Neural cell (in vitro differentiated cells): ENCODE measurements around the gene MBTD1. TPM values are rescaled to one million over a fixed set of nuclear protein-coding genes. Genes with fewer than 3 reads are reported as not detected.

Experiments used
- H2AFZ ChIP-seq: fragments of 200-600, 300-800 bp; sonication (generic), shearing (Covaris generic); 2 replicates; pipeline ENCODE4 v1.6.0; 2014; ENCODE audit warnings: low read depth, mild to moderate bottlenecking, antibody characterized with exemption, low read length, moderate library complexity
- H3F3A ChIP-seq: fragments of 200-600 bp; shearing (Covaris generic); 2 replicates; pipeline ENCODE4 v1.6.1; 2016; ENCODE audit warnings: mild to moderate bottlenecking, moderate library complexity, mixed read lengths, antibody characterized with exemption, low read length; ENCODE audit not compliant: insufficient read depth, poor library complexity, severe bottlenecking
- H3K27ac ChIP-seq: fragments of 200-600, 300-800 bp; sonication (generic), shearing (Covaris generic); 2 replicates; pipeline ENCODE4 v1.5.1; 2014; ENCODE audit warnings: mild to moderate bottlenecking, low read length, moderate library complexity
- H3K27me3 ChIP-seq: fragments of 300-800, 200-600 bp; sonication (generic), shearing (Covaris generic); 2 replicates; pipeline ENCODE4 v1.6.0; 2014; ENCODE audit warnings: mild to moderate bottlenecking, low read depth, low read length, moderate library complexity; ENCODE audit not compliant: insufficient read depth
- H3K36me3 ChIP-seq: fragments of 300-800, 200-600 bp; sonication (generic), shearing (Covaris generic); 2 replicates; pipeline ENCODE4 v1.5.1; 2014; ENCODE audit warnings: mild to moderate bottlenecking, antibody characterized with exemption, low read length, moderate library complexity; ENCODE audit not compliant: insufficient read depth
- H3K4me2 ChIP-seq: fragments of 300-800, 200-600 bp; sonication (generic), shearing (Covaris generic); 2 replicates; pipeline ENCODE4 v1.6.0; 2014; ENCODE audit warnings: mild to moderate bottlenecking, low read length
- H3K4me3 ChIP-seq: fragments of 300-800, 200-600 bp; sonication (generic), shearing (Covaris generic); 2 replicates; pipeline ENCODE4 v1.5.1; 2014; ENCODE audit warnings: mild to moderate bottlenecking, low read length, moderate library complexity
- H3K79me2 ChIP-seq: fragments of 200-600 bp; shearing (Covaris generic); replicated peaks from 2 replicates; pipeline ENCODE4 v1.6.0; 2014; ENCODE audit warnings: mild to moderate bottlenecking, low read length, moderate library complexity; ENCODE audit not compliant: insufficient read depth
- H3K9ac ChIP-seq: fragments of 300-800, 200-600 bp; sonication (generic), shearing (Covaris generic); 2 replicates; pipeline ENCODE4 v1.6.1; 2016; ENCODE audit warnings: mild to moderate bottlenecking, low read length, mixed read lengths
- H3K9me2 ChIP-seq: fragments of 200-600 bp; shearing (Covaris generic); 2 replicates; pipeline ENCODE4 v1.6.1; 2016; ENCODE audit warnings: mild to moderate bottlenecking, low read length, mixed read lengths; ENCODE audit not compliant: insufficient read depth
- H3K9me3 ChIP-seq: fragments of 200-600, 300-800 bp; sonication (generic), shearing (Covaris generic); 2 replicates; pipeline ENCODE4 v1.6.1; 2016; ENCODE audit warnings: mild to moderate bottlenecking, mixed run types, low read length, moderate library complexity, mixed read lengths
- H4K20me1 ChIP-seq: fragments of 200-600 bp; shearing (Covaris generic); 2 replicates; pipeline ENCODE4 v1.6.1; 2016; ENCODE audit warnings: mild to moderate bottlenecking, mixed run types; ENCODE audit not compliant: insufficient read depth
- EP300 ChIP-seq: fragments of 450-650 bp; conservative IDR thresholded peaks from 2 replicates; pipeline ENCODE4 v1.6.1; 2014; ENCODE audit warnings: antibody characterized with exemption, mild to moderate bottlenecking, moderate library complexity; ENCODE audit not compliant: poor library complexity, severe bottlenecking
- EZH2 ChIP-seq: fragments of 200-600, 300-800 bp; shearing (Covaris generic), sonication (generic); IDR thresholded peaks from 2 replicates; pipeline ENCODE4 v1.6.1; 2014; ENCODE audit warnings: antibody characterized with exemption, low read length, borderline replicate concordance, mild to moderate bottlenecking; ENCODE audit not compliant: insufficient read depth, poor library complexity, severe bottlenecking
- MXI1 ChIP-seq: fragments of 450-650 bp; conservative IDR thresholded peaks from 2 replicates; pipeline ENCODE4 v1.6.1; 2014; ENCODE audit warnings: antibody characterized with exemption, mild to moderate bottlenecking; ENCODE audit not compliant: poor library complexity, severe bottlenecking
- POLR2AphosphoS5 ChIP-seq: IDR thresholded peaks from 2 replicates; pipeline ENCODE4 v1.6.1; 2012
- RAD21 ChIP-seq: fragments of 450-650 bp; conservative IDR thresholded peaks from 2 replicates; pipeline ENCODE4 v1.6.1; 2014; ENCODE audit warnings: antibody characterized with exemption, mild to moderate bottlenecking, moderate library complexity
- SMC3 ChIP-seq: fragments of 450-650 bp; conservative IDR thresholded peaks from 2 replicates; pipeline ENCODE4 v1.6.1; 2014; ENCODE audit warnings: antibody characterized with exemption, mild to moderate bottlenecking, moderate library complexity; ENCODE audit not compliant: poor library complexity
- TAF1 ChIP-seq: IDR thresholded peaks from 2 replicates; pipeline ENCODE4 v1.6.1; 2012; ENCODE audit warnings: low read depth
- polyA plus RNA-seq: library from polyadenylated mRNA; depleted of rRNA; stranded (reverse); fragments of >200 nt; gene quantifications from 2 replicates; pipeline ENCODE4 v1.2.3, GENCODE V29; 2014
- TF ChIP-seq, protein P1 (sequence below): fragments of 450-650 bp; IDR thresholded peaks from 2 replicates; pipeline ENCODE4 v1.5.1; 2014; ENCODE audit warnings: antibody characterized with exemption, mild to moderate bottlenecking, moderate library complexity; ENCODE audit not compliant: poor library complexity, severe bottlenecking
- TF ChIP-seq, protein P2 (sequence below): IDR thresholded peaks from 2 replicates; pipeline ENCODE4 v1.6.1; 2012; ENCODE audit warnings: borderline replicate concordance

MBTD1 gene
- polyA plus RNA-seq, 1 donor from 2014 or later = 70.0 TPM

DNA sequence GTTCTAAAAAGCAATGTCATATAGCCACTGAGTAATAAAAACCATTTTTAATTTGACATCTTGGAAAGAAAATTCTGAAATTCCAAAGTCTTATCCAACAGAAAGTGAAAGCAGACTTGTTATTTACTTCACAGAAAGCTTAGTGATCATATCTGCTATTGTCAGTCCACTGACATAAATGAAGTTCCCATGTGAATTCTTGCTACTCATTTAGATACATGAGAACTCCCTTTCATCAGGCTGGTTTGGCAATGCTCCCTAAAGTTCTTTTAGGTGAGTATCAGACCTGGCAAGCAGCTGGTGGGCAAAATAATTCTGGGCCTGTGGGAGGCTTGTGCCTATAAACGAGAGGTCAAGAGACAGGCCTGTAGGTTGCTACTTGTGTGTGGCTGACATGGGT lies 70.2 kb downstream of the MBTD1 start:
- no peaks in the 10 kb centered on the region for H3K9me3 ChIP-seq
- no peak overlapping the region for H3K4me3 ChIP-seq
- no peaks in the 10 kb centered on the region for H3K9me2 ChIP-seq
- H2AFZ ChIP-seq = no peak overlapping the region
- H3K36me3 ChIP-seq = peaks cover 26% of the 10 kb centered on the region
- no peaks in the 10 kb centered on the region for H4K20me1 ChIP-seq
- no peaks in the 10 kb centered on the region for H3K27me3 ChIP-seq
- no peak overlapping the region for H3K4me2 ChIP-seq
- H3K9ac ChIP-seq = no peak overlapping the region
- no peaks in the 10 kb centered on the region for H3K79me2 ChIP-seq
- H3K27ac ChIP-seq = no peak overlapping the region
- no peaks in the 10 kb centered on the region for H3F3A ChIP-seq
- no peak for TF ChIP-seq RAD21
- no peak for TF ChIP-seq POLR2AphosphoS5
- no peak for TF ChIP-seq SMC3
- TF ChIP-seq, protein P1, sequence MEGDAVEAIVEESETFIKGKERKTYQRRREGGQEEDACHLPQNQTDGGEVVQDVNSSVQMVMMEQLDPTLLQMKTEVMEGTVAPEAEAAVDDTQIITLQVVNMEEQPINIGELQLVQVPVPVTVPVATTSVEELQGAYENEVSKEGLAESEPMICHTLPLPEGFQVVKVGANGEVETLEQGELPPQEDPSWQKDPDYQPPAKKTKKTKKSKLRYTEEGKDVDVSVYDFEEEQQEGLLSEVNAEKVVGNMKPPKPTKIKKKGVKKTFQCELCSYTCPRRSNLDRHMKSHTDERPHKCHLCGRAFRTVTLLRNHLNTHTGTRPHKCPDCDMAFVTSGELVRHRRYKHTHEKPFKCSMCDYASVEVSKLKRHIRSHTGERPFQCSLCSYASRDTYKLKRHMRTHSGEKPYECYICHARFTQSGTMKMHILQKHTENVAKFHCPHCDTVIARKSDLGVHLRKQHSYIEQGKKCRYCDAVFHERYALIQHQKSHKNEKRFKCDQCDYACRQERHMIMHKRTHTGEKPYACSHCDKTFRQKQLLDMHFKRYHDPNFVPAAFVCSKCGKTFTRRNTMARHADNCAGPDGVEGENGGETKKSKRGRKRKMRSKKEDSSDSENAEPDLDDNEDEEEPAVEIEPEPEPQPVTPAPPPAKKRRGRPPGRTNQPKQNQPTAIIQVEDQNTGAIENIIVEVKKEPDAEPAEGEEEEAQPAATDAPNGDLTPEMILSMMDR = no peak
- no peak for TF ChIP-seq MXI1
- no peak for TF ChIP-seq TAF1
- TF ChIP-seq EP300 = no peak
- TF ChIP-seq, protein P2, sequence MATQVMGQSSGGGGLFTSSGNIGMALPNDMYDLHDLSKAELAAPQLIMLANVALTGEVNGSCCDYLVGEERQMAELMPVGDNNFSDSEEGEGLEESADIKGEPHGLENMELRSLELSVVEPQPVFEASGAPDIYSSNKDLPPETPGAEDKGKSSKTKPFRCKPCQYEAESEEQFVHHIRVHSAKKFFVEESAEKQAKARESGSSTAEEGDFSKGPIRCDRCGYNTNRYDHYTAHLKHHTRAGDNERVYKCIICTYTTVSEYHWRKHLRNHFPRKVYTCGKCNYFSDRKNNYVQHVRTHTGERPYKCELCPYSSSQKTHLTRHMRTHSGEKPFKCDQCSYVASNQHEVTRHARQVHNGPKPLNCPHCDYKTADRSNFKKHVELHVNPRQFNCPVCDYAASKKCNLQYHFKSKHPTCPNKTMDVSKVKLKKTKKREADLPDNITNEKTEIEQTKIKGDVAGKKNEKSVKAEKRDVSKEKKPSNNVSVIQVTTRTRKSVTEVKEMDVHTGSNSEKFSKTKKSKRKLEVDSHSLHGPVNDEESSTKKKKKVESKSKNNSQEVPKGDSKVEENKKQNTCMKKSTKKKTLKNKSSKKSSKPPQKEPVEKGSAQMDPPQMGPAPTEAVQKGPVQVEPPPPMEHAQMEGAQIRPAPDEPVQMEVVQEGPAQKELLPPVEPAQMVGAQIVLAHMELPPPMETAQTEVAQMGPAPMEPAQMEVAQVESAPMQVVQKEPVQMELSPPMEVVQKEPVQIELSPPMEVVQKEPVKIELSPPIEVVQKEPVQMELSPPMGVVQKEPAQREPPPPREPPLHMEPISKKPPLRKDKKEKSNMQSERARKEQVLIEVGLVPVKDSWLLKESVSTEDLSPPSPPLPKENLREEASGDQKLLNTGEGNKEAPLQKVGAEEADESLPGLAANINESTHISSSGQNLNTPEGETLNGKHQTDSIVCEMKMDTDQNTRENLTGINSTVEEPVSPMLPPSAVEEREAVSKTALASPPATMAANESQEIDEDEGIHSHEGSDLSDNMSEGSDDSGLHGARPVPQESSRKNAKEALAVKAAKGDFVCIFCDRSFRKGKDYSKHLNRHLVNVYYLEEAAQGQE = no peak
- no peak for TF ChIP-seq EZH2

DNA sequence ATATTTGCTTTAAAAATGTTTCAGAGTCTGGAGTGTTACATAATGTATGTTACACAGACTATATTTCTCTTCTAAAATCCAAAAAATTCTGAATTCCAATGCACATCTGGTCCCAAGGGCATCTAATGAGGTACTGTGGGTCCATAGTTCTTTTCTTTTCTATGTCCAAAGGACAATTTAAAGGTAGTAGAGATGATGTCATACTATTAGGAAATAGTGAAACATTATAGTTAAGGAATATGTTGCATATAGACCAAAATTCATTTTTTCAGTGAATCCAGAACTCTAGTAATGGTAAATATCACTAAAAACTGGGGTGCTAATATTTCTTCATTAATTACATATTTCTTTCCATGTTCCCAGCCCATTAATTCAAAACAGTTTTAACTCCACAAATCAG lies 70.7 kb downstream of the MBTD1 start:
- no peak overlapping the region for H3K27ac ChIP-seq
- no peaks in the 10 kb centered on the region for H4K20me1 ChIP-seq
- H2AFZ ChIP-seq = no peak overlapping the region
- H3K79me2 ChIP-seq = no peaks in the 10 kb centered on the region
- peaks cover 27% of the 10 kb centered on the region for H3K36me3 ChIP-seq
- no peaks in the 10 kb centered on the region for H3K9me3 ChIP-seq
- no peaks in the 10 kb centered on the region for H3K27me3 ChIP-seq
- H3F3A ChIP-seq = no peaks in the 10 kb centered on the region
- TF ChIP-seq RAD21 (no peak), SMC3 (no peak)
- no peak overlapping the region for H3K9ac ChIP-seq
- no peaks in the 10 kb centered on the region for H3K9me2 ChIP-seq
- H3K4me2 ChIP-seq = no peak overlapping the region
- H3K4me3 ChIP-seq = no peak overlapping the region

- H3K9me2 ChIP-seq = no peaks in the 10 kb centered on the region
- no peaks in the 10 kb centered on the region for H3K9me3 ChIP-seq
- no peak overlapping the region for H3K4me3 ChIP-seq
- no peak overlapping the region for H3K4me2 ChIP-seq
- H3K27ac ChIP-seq = no peak overlapping the region
- no peak overlapping the region for H3K9ac ChIP-seq
- H3K36me3 ChIP-seq = peaks cover 22% of the 10 kb centered on the region
- no peaks in the 10 kb centered on the region for H3K27me3 ChIP-seq
- no peaks in the 10 kb centered on the region for H3F3A ChIP-seq
- TF ChIP-seq MXI1 = no peak
- no peak for TF ChIP-seq EZH2
- TF ChIP-seq EP300 = no peak
- no peak for TF ChIP-seq SMC3
- TF ChIP-seq, protein P2 = no peak
- TF ChIP-seq RAD21 = no peak
- no peak for TF ChIP-seq TAF1
- no peaks in the 10 kb centered on the region for H3K79me2 ChIP-seq
- H2AFZ ChIP-seq = no peak overlapping the region
- no peaks in the 10 kb centered on the region for H4K20me1 ChIP-seq
Measured at GRCh38 chr17:51188271-51188833, 71.5 kb downstream of the MBTD1 start.
